SK-N-SH treated with all-trans-retinoic acid at 6 μM for 48 hours (cell line): ENCODE data around the gene ELOA.
A peak's percentile ranks its signal among the peaks of the same experiment; 100 is the strongest.
"Not testable (repeated sequence)": the region's sequence is repeated elsewhere in the genome, so short reads cannot be mapped to it uniquely, and the experiment has no call there.

Experiments
- ATAC-seq: fragments of 200-7000 bp; cut with Tn5 transposase; 3 replicates; pipeline ENCODE4 v1.9.1; 2020; ENCODE audit warnings: mild to moderate bottlenecking, moderate library complexity
- ARNTL ChIP-seq: fragments of 450-650 bp; formaldehyde crosslinking; IDR thresholded peaks from 2 replicates; pipeline ENCODE4 v1.5.0; 2020; ENCODE audit warnings: low read depth, mild to moderate bottlenecking, moderate library complexity, borderline replicate concordance
- BACH2 ChIP-seq: fragments of 250-450 bp; sonication (Bioruptor Pico); IDR thresholded peaks from 2 replicates; pipeline ENCODE4 v1.9.0; 2021; ENCODE audit warnings: mild to moderate bottlenecking, borderline replicate concordance
- CSDC2 ChIP-seq: fragments of 250-450 bp; sonication (Bioruptor Pico); IDR thresholded peaks from 2 replicates; pipeline ENCODE4 v1.5.0; 2020; ENCODE audit warnings: mild to moderate bottlenecking, moderate library complexity
- ESRRG ChIP-seq: fragments of 250-450 bp; sonication (Bioruptor Pico); IDR thresholded peaks from 2 replicates; pipeline ENCODE4 v1.6.1; 2021; ENCODE audit warnings: mild to moderate bottlenecking
- GLIS3 ChIP-seq: fragments of 250-450 bp; sonication (Bioruptor Pico); IDR thresholded peaks from 2 replicates; pipeline ENCODE4 v1.5.0; 2020; ENCODE audit warnings: mild to moderate bottlenecking, moderate library complexity
- ISL1 ChIP-seq: fragments of 250-450 bp; sonication (Bioruptor Pico); IDR thresholded peaks from 2 replicates; pipeline ENCODE4 v2.1.2; 2022; ENCODE audit warnings: mild to moderate bottlenecking, moderate library complexity
- OSR1 ChIP-seq: fragments of 250-450 bp; sonication (Bioruptor Pico); IDR thresholded peaks from 2 replicates; pipeline ENCODE4 v1.8.0; 2022; ENCODE audit warnings: moderate library complexity, mild to moderate bottlenecking, inconsistent platforms
- PPARA ChIP-seq: fragments of 250-450 bp; sonication (Bioruptor Pico); IDR thresholded peaks from 2 replicates; pipeline ENCODE4 v1.5.0; 2020; ENCODE audit warnings: mild to moderate bottlenecking, borderline replicate concordance
- RARB ChIP-seq: fragments of 250-450 bp; sonication (Bioruptor Pico); IDR thresholded peaks from 2 replicates; pipeline ENCODE4 v1.8.0; 2021; ENCODE audit warnings: mild to moderate bottlenecking, moderate library complexity
- SNAI2 ChIP-seq: fragments of 250-450 bp; sonication (Bioruptor Pico); IDR thresholded peaks from 2 replicates; pipeline ENCODE4 v1.5.0; 2020; ENCODE audit warnings: mild to moderate bottlenecking, moderate library complexity
- TCF4 ChIP-seq: fragments of 250-450 bp; sonication (Bioruptor Pico); IDR thresholded peaks from 2 replicates; pipeline ENCODE4 v1.8.0; 2021; ENCODE audit warnings: mild to moderate bottlenecking, moderate library complexity, borderline replicate concordance
- TOX ChIP-seq: fragments of 250-450 bp; sonication (Bioruptor Pico); IDR thresholded peaks from 2 replicates; pipeline ENCODE4 v1.8.0; 2021; ENCODE audit warnings: mild to moderate bottlenecking, moderate library complexity, borderline replicate concordance
- ZC3H10 ChIP-seq: fragments of 250-450 bp; sonication (Bioruptor Pico); IDR thresholded peaks from 2 replicates; pipeline ENCODE4 v1.5.1; 2021; ENCODE audit warnings: mild to moderate bottlenecking, moderate library complexity
- ZFP3 ChIP-seq: fragments of 250-450 bp; sonication (Bioruptor Pico); IDR thresholded peaks from 2 replicates; pipeline ENCODE4 v1.5.0; 2020; ENCODE audit warnings: mild to moderate bottlenecking, moderate library complexity
- ZFP30 ChIP-seq: fragments of 450-650 bp; formaldehyde crosslinking; IDR thresholded peaks from 2 replicates; pipeline ENCODE4 v1.5.0; 2022; ENCODE audit warnings: mild to moderate bottlenecking, moderate library complexity
- ZNF565 ChIP-seq: fragments of 450-650 bp; formaldehyde crosslinking; conservative IDR thresholded peaks from 2 replicates; pipeline ENCODE4 v1.5.0; 2020; ENCODE audit warnings: low read depth, mild to moderate bottlenecking, moderate library complexity
- ZNF70 ChIP-seq: fragments of 450-650 bp; formaldehyde crosslinking; IDR thresholded peaks from 2 replicates; pipeline ENCODE4 v1.5.0; 2020; ENCODE audit warnings: mild to moderate bottlenecking, moderate library complexity
- ZNF8 ChIP-seq: fragments of 450-650 bp; formaldehyde crosslinking; IDR thresholded peaks from 2 replicates; pipeline ENCODE4 v1.5.0; 2020; ENCODE audit warnings: mild to moderate bottlenecking, moderate library complexity
- TF ChIP-seq, protein P1 (sequence below): fragments of 250-450 bp; sonication (Bioruptor Pico); IDR thresholded peaks from 2 replicates; pipeline ENCODE4 v1.8.0; 2020; ENCODE audit warnings: mild to moderate bottlenecking, moderate library complexity, borderline replicate concordance
- TF ChIP-seq, protein P2 (sequence below): fragments of 250-450 bp; sonication (Bioruptor Pico); IDR thresholded peaks from 2 replicates; pipeline ENCODE4 v1.5.1; 2021; ENCODE audit warnings: mild to moderate bottlenecking, moderate library complexity
- TF ChIP-seq, protein P3 (sequence below): fragments of 250-450 bp; sonication (Bioruptor Pico); IDR thresholded peaks from 2 replicates; pipeline ENCODE4 v1.5.1; 2020; ENCODE audit warnings: low read depth, mild to moderate bottlenecking, moderate library complexity
- TF ChIP-seq, protein P4 (sequence below): fragments of 250-450 bp; sonication (Bioruptor Pico); IDR thresholded peaks from 2 replicates; pipeline ENCODE4 v1.5.0; 2020; ENCODE audit warnings: mild to moderate bottlenecking, moderate library complexity

Gene ELOA

DNA sequence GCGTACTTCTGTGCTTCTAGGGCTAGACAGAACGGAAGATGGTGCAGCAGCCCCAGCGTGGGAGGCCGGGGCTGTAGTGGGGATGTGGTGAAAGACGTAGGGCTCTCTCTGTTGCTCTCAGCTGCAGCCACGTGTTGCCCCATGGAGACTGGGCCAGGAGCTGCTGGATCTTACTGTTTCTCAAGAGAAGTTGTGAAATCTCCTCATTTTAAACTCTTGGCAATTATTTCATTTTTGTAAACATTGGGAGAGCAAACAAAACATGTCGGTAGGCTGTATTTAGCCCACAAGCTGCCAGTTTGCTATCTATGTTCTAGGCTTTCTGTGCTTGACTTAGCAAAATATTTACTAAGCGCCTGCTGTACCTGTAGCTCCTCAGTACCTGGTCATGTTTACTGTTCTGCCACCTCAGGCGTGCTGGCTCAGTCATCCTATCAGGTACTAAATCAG lies 15.9 kb upstream of the ELOA start:
- no peak for ATAC-seq
- TF ChIP-seq ZNF8 = no peak
- no peak for TF ChIP-seq ZFP3 (CRISPR knock-in tag)
- no peak for TF ChIP-seq ESRRG (CRISPR knock-in tag)
- TF ChIP-seq, all 23 proteins: peak for 0

DNA sequence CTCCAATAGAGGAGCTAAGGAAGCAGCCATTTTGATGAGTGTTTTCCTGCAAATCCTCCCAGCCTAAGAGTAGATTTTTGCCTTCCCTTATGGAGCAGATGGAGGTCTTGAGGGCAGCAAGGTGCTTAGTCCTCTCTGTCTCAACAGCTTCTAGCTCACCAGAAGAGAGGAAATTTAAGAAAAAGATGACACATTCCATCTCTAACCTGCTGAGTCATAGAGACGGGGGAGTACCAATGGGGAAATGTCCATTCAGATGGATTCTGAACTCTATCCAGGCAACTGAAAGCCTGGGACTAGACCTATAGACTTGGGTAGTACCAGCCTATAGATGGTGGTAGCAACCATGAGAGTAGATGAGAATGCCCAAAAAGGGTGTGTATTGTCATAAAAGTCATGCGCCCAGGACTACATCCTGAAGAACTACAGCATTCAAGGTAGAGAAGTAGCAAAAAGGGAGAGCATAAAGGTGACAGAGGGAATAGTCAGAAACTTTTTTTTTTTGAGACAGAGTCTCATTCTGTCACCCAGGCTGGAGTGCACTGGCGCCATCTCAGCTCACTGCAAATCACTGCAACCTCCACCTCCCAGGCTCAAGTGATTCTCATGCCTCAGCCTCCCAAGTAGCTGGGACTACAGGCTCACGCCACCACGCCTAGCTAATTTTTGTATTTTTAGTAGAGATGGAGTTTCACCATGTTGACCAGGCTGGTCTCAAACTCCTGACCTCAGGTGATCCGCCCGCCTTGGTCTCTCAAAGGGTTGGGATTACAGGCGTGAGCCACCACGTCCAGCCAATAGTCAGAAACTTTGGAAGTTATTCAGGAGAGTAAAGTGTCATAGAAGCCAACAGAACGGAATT lies 10.7 kb upstream of the ELOA start:
- TF ChIP-seq TCF4 = no peak
- TF ChIP-seq CSDC2 = no peak
- TF ChIP-seq, protein P1, sequence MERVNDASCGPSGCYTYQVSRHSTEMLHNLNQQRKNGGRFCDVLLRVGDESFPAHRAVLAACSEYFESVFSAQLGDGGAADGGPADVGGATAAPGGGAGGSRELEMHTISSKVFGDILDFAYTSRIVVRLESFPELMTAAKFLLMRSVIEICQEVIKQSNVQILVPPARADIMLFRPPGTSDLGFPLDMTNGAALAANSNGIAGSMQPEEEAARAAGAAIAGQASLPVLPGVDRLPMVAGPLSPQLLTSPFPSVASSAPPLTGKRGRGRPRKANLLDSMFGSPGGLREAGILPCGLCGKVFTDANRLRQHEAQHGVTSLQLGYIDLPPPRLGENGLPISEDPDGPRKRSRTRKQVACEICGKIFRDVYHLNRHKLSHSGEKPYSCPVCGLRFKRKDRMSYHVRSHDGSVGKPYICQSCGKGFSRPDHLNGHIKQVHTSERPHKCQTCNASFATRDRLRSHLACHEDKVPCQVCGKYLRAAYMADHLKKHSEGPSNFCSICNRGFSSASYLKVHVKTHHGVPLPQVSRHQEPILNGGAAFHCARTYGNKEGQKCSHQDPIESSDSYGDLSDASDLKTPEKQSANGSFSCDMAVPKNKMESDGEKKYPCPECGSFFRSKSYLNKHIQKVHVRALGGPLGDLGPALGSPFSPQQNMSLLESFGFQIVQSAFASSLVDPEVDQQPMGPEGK = no peak
- TF ChIP-seq ISL1 (CRISPR knock-in tag) = no peak
- no peak for TF ChIP-seq ESRRG (CRISPR knock-in tag)
- TF ChIP-seq, protein P2, sequence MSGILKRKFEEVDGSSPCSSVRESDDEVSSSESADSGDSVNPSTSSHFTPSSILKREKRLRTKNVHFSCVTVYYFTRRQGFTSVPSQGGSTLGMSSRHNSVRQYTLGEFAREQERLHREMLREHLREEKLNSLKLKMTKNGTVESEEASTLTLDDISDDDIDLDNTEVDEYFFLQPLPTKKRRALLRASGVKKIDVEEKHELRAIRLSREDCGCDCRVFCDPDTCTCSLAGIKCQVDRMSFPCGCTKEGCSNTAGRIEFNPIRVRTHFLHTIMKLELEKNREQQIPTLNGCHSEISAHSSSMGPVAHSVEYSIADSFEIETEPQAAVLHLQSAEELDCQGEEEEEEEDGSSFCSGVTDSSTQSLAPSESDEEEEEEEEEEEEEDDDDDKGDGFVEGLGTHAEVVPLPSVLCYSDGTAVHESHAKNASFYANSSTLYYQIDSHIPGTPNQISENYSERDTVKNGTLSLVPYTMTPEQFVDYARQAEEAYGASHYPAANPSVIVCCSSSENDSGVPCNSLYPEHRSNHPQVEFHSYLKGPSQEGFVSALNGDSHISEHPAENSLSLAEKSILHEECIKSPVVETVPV = no peak
- no peak for TF ChIP-seq ZNF8
- TF ChIP-seq ZFP30 (CRISPR knock-in tag) = no peak
- TF ChIP-seq, all 23 proteins: peak for 0
- ATAC-seq = peak; percentile 31; the same call in 2 of the 3 replicates

DNA sequence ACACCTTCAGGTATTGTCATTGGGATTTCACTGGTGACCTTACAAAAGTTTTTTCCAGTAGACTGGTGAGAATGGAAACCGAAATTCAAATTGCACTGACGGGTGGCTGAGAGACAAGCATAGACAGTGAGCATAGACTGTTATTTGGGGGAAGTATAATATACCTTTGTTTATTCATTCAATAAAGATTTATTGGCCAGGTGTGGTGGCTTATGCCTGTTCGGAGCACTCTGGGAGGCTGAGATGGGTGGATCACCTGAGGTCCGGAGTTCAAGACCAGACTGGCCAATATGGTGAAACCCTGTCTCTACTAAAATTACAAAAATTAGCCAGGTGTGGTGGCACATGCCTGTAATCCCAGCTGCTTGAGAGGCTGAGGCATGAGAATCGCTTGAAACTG lies 10.0 kb upstream of the ELOA start:
- not testable (repeated sequence) for ATAC-seq

DNA sequence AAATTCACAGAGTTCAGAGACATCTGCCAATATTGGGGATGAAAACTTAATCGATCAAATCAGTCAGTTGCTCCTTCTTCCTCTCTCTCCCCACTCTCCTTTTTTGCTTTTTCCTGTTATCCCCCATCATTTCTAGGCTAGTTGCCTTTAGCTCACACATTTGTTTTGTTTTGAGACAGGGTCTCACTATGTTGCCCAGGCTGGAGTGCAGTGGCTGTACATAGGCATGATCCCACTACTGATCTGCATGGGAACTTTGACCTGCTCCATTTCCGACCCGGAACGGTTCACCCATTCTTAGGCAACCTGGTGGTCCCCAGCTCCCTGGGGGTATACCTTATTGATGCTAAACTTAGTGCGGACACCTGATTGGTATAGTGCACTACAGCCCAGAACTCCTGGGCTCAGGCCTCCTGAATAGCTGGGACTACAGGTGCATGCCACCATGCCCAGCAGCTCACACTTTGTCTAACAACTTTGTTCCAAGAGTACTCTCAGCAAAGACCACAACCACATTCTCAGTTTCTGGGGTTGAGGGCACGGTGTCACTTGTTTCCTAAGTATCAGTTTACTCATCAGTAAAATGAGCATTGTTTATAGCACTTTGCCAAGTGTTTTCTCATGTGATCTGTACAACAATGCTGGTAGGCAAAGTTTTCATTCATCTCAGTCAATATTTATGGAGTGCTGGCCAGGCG lies 6.7 kb upstream of the ELOA start:
- ATAC-seq = no peak
- TF ChIP-seq OSR1 (no peak), BACH2 (CRISPR knock-in tag) (no peak), ARNTL (no peak), ISL1 (CRISPR knock-in tag) (no peak), TOX (no peak), PPARA (no peak), TCF4 (no peak), ESRRG (CRISPR knock-in tag) (no peak), ZC3H10 (no peak), ZNF8 (no peak), ZNF565 (CRISPR knock-in tag) (no peak)
- TF ChIP-seq, protein P3, sequence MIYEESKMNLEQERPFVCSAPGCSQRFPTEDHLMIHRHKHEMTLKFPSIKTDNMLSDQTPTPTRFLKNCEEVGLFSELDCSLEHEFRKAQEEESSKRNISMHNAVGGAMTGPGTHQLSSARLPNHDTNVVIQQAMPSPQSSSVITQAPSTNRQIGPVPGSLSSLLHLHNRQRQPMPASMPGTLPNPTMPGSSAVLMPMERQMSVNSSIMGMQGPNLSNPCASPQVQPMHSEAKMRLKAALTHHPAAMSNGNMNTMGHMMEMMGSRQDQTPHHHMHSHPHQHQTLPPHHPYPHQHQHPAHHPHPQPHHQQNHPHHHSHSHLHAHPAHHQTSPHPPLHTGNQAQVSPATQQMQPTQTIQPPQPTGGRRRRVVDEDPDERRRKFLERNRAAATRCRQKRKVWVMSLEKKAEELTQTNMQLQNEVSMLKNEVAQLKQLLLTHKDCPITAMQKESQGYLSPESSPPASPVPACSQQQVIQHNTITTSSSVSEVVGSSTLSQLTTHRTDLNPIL (CRISPR knock-in tag) = no peak
- TF ChIP-seq, all 23 proteins: peak for 0

DNA sequence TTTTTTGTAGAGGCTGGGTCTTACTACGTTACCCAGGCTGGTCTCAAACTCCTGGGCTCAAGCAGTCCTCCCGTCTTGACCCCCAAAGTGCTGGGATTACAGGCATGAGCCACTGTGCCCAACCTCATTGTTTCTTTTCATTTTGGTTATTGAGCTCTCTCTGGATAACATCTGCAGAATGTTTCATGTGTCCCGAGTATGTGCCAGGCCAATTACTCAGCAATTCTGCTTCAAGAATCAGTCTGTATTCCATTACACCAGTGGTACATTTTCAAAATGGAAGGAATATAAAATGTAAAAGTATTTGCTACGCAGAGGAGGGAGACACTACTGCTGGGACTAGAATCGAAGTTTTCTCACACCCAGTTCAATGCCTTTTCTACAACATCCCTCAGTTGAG lies 1.7 kb upstream of the ELOA start:
- ATAC-seq = no peak
- no peak for TF ChIP-seq ESRRG (CRISPR knock-in tag)
- TF ChIP-seq ZNF70 (CRISPR knock-in tag) = no peak
- no peak for TF ChIP-seq TCF4
- no peak for TF ChIP-seq ZFP3 (CRISPR knock-in tag)
- TF ChIP-seq, protein P4, sequence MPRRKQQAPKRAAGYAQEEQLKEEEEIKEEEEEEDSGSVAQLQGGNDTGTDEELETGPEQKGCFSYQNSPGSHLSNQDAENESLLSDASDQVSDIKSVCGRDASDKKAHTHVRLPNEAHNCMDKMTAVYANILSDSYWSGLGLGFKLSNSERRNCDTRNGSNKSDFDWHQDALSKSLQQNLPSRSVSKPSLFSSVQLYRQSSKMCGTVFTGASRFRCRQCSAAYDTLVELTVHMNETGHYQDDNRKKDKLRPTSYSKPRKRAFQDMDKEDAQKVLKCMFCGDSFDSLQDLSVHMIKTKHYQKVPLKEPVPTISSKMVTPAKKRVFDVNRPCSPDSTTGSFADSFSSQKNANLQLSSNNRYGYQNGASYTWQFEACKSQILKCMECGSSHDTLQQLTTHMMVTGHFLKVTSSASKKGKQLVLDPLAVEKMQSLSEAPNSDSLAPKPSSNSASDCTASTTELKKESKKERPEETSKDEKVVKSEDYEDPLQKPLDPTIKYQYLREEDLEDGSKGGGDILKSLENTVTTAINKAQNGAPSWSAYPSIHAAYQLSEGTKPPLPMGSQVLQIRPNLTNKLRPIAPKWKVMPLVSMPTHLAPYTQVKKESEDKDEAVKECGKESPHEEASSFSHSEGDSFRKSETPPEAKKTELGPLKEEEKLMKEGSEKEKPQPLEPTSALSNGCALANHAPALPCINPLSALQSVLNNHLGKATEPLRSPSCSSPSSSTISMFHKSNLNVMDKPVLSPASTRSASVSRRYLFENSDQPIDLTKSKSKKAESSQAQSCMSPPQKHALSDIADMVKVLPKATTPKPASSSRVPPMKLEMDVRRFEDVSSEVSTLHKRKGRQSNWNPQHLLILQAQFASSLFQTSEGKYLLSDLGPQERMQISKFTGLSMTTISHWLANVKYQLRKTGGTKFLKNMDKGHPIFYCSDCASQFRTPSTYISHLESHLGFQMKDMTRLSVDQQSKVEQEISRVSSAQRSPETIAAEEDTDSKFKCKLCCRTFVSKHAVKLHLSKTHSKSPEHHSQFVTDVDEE (CRISPR knock-in tag) = no peak
- no peak for TF ChIP-seq OSR1
- no peak for TF ChIP-seq SNAI2 (CRISPR knock-in tag)
- no peak for TF ChIP-seq CSDC2
- TF ChIP-seq, protein P3 (CRISPR knock-in tag) = no peak
- no peak for TF ChIP-seq ZNF8
- no peak for TF ChIP-seq ZC3H10
- TF ChIP-seq TOX = no peak
- TF ChIP-seq, protein P1 = no peak
- no peak for TF ChIP-seq ISL1 (CRISPR knock-in tag)
- no peak for TF ChIP-seq PPARA
- no peak for TF ChIP-seq GLIS3
- TF ChIP-seq RARB (CRISPR knock-in tag) = no peak
